GF-D8 (cell line): ENCODE results near the gene OR6C1.
"Not testable (repeated sequence)": the region's sequence is repeated elsewhere in the genome, so short reads cannot be mapped to it uniquely, and the experiment has no call there.

Source experiments
- DNase-seq: peaks from one replicate; lab custom pipeline; 2025; lab: John Stamatoyannopoulos, UW

OR6C1 gene

DNA sequence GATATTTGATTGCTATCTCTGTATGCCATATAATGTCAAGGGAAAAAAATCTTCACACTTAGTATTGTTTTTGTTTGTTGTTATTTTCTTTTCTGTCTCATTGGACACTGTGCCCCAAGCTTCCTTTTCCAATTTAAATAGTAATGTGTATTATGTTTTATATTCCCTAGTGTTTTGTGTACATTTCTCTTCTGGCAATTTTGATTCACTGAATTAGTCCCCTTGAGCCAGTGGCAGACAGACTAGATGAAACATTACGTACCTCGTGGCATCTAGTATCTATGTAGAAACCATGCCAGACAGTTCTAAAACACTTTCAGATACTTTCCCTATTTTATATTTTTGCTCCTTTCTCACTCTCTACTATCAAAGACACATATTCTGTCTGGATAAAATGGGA is at the start of gene OR6C1:
Gene OR6C1, plus strand, starts transcription at position 301 of the 400 bp plus-strand sequence. CDS start 6,257 bp downstream, outside the sequence.
- no peak for DNase-seq

DNA sequence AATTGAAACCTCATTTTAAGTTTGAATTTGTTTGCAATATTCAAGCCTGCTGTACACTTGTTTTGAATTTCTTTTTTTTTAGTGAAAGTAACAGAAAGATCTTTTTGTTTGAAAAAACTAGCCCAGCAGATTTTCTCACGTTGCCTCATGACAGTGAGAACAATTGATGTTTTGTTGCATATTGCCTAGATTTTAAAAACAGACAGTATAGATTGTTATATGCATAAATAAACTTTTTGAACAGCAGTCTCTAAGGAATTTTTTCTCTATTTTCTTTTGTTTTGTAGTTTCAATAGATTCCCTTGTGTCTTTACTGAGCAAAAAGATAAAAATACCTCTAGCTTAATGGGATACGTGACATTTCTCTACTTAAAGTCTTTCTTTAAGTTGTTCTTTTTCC is 33.2 kb upstream of the OR6C1 start:
- DNase-seq: no peak

DNA sequence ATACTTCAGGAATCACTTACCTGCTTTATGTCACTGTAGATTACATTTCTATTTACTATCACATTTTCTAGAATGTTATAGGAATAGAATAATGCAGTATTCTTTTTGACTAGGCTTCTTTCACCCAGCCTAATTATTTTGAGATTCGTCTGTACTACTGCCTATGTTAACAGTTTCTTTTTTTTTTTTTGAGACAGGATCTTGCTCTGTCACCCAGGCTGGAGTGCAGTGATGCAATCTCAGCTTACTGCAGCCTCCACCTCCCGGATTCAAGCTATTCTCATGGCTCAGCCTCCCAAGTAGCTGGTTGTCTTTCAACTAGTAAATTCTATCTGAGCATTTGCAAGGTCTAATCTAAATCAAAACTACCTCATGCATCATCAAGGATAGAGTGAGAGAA is 24.1 kb upstream of the OR6C1 start:
- no peak for DNase-seq

DNA sequence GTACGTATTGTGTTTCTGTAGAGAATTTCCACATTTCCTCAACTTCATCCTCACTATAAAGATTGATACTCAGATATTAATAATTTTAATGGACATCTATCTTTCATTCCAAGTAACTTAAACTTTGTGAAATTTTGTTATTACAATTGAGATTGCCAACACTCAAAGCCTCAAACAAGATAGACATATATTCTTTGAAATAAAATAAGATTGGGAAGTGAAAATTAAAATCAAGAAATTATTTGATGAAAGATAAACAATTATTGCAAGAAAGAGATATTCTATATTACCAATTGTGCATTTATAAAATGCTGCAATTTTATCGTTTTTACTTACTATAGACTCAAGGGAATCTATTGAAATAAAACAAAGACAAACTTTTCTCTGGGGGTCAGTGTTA is 17.7 kb upstream of the OR6C1 start, which contains the start of gene OR6C6:
Gene OR6C6, minus strand, starts transcription at position 101 of the 400 bp plus-strand sequence. CDS start 1,337 bp downstream, outside the sequence.
- no peak for DNase-seq

DNA sequence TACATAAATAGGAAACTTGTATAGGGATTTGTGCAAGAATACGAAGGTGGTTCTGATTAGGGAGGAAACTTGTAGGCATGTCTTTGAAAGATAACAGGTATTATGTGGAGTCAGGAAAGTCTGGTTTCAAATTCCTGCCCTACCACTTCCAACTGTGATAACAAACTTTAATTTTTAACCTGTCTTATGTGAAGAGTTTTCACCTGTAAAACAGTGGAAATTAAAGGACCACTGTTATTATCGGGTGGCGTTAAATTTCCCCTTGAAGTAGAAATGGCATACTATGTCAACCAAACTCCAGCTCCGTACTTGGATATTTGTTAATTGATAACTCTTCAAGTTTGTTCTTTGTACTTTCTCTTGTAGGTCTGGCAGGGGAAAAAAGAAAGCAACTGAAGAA is 6.1 kb downstream of the OR6C1 start:
- no peak for DNase-seq

DNA sequence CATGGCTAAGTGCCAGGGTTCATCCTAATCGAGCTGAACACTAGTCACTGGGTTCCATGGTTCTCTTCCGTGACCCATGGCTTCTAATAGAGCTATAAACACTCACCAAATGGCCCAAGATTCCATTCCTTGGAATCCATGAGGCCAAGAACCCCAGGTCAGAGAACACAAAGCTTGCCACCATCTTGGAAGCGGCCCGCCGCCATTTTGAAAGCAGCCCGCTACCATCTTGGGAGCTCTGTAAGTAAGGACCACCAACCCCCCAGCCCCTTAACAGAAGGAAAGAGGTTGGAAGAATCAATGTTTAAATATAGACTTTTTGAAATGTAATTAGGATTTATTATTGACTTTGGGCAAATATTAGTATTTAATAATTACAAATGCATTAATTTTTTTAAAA is 11.7 kb downstream of the OR6C1 start:
- not testable (repeated sequence) for DNase-seq

DNA sequence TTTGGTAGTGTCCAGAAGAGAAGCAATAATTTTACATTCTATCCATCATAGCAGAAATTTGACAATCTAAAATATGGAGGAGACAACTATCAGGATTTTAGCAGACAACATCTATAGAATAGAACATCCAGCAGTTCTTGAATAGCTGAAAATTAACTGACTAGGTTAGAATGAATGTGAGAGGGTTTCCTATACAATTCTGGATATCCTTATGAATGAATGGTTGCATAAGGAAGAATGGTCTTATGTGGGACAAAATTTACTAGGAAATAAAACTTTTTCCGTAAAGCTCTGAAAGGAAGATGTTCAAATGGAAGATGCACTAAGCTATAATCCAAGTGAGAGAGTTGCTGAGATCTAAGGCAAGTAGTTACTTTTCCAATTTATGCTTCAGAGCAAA is 16.3 kb downstream of the OR6C1 start, which contains the start of gene OR6C3:
Gene OR6C3, plus strand, starts transcription at position 301 of the 400 bp plus-strand sequence. CDS start 955 bp downstream, outside the sequence.
- no peak for DNase-seq

DNA sequence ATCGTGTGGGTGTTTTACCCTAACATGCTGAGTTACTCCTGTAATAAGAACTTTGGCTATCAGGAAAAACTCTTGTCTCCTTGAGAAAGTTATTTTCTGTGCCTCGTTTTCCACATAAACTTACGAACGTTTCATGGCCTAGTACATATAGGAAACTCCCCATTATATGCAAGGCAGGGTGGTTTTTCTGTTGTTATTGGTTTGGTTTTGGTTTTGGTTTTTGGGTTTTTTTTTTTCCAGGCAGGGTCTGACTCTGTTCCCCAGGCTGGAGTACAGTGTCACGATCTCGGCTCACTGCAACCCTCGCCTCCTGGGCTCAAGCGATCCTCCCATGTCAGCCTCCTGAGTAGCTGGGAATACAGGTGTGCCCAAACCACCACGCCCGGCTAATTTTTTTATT is 21.9 kb downstream of the OR6C1 start:
- DNase-seq: no peak

DNA sequence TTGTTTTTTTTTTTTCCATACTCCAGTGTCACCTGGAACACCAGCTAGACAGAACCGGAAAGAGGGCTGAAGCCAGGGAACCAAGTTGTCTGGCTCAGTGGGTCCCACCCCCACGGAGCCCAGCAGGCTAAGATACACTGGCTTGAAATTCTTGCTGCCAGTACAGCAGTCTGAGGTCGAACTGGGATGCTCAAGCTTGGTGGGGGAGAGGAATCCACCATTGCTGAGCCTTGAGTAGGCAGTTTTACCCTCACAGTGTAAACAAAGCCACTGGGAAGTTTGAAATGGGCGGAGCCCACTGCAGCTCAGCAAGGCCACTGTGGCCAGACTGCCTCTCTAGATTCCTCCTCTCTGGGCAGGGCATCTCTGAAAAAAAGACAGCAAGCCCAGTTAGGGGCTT is 41.2 kb downstream of the OR6C1 start:
- not testable (repeated sequence) for DNase-seq

DNA sequence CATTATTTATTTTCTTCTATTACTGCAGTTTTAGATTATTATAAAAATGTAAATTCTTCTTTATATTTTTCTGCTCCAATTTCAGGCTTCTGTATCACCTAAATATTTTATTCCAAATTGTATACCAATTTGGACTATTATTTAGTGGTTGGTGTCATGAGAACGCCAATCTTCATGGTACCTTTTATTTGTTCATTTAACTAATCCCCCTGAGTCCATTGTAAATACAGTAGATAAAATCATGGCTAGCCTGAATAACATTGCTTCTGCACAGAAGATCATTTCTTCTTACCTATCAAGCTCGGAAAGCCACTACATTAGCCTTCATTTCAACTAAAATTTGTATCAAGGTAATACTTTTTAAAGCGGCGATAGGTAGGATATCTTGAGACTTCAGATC is 48.5 kb downstream of the OR6C1 start, which contains the start of gene OR6C75:
Gene OR6C75, plus strand, starts transcription at position 301 of the 400 bp plus-strand sequence. CDS start 2,136 bp downstream, outside the sequence.
- DNase-seq: no peak

DNA sequence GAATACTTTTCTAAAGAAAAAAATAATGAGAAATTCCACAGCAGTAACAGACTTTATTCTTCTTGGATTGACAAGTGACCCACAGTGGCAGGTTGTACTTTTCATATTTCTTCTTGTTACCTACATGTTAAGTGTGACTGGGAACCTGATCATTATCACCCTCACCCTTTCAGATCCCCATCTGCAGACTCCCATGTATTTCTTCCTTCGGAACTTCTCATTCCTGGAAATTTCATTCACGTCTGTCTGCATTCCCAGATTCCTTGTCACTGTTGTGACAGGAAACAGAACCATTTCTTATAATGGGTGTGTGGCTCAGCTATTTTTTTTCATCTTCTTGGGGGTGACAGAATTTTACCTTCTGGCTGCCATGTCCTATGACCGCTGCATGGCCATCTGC is 50.9 kb downstream of the OR6C1 start:
- DNase-seq: no peak
